Stimulated activated CD4-positive, alpha-beta T cell treated with anti-CD3 and anti-CD28 coated beads, TNF-alpha, amount 100 ng/mL, for 4 hours (primary cell): ENCODE results near the gene PPM1L.
"Not testable (repeated sequence)": the region's sequence is repeated elsewhere in the genome, so short reads cannot be mapped to it uniquely, and the experiment has no call there.

Experiments used
- DNase-seq, 3 experiments: peaks; one replicate each; pipeline ENCODE4 v3.0.0-alpha.2; 2020; ENCODE audit warnings: low read depth in 3 of 3

The PPM1L gene

GRCh38 chr3:160755776-160756304 is at the start of gene PPM1L:
Gene PPM1L, plus strand, starts transcription at chr3:160756231.
- DNase-seq = peak; percentile 34 to 52 (median 51)

- DNase-seq = peak in 1 of 3 experiments; percentile 13
Measured at GRCh38 chr3:160707187-160707794, 48.7 kb upstream of the PPM1L start.

GRCh38 chr3:160709477-160710182 is 46.4 kb upstream of the PPM1L start:
- DNase-seq = no peak

- DNase-seq = not testable (repeated sequence)
Measured at GRCh38 chr3:160713144-160713543, 42.9 kb upstream of the PPM1L start.

GRCh38 chr3:160719710-160720109 is 36.3 kb upstream of the PPM1L start:
- DNase-seq = no peak

GRCh38 chr3:160720123-160720746 is 35.8 kb upstream of the PPM1L start:
- DNase-seq = no peak

GRCh38 chr3:160722331-160722730 is 33.7 kb upstream of the PPM1L start:
- DNase-seq = no peak

- DNase-seq = no peak
Measured at GRCh38 chr3:160725338-160725737, 30.7 kb upstream of the PPM1L start.

- DNase-seq = no peak
Measured at GRCh38 chr3:160735826-160736225, 20.2 kb upstream of the PPM1L start.

GRCh38 chr3:160738048-160738447 is 18.0 kb upstream of the PPM1L start:
- no peak for DNase-seq

GRCh38 chr3:160739079-160739478 is 17.0 kb upstream of the PPM1L start:
- no peak for DNase-seq

GRCh38 chr3:160746976-160747375 is 9.1 kb upstream of the PPM1L start:
- no peak for DNase-seq

- no peak for DNase-seq
Measured at GRCh38 chr3:160747422-160747821, 8.6 kb upstream of the PPM1L start.

- DNase-seq = no peak
Measured at GRCh38 chr3:160748231-160748630, 7.8 kb upstream of the PPM1L start.

- no peak for DNase-seq
Measured at GRCh38 chr3:160748787-160749186, 7.2 kb upstream of the PPM1L start.

GRCh38 chr3:160753953-160754352 is 2.1 kb upstream of the PPM1L start:
- DNase-seq = no peak

GRCh38 chr3:160754371-160754854 is 1.6 kb upstream of the PPM1L start:
- DNase-seq = no peak

- peak; percentile 79 to 90 (median 81) for DNase-seq
Measured at GRCh38 chr3:160754855-160755747, 930 bp upstream of the PPM1L start.

GRCh38 chr3:160757233-160758106 is 1.4 kb downstream of the PPM1L start:
- DNase-seq = no peak

GRCh38 chr3:160758929-160759577 is 3.0 kb downstream of the PPM1L start:
- DNase-seq = no peak
